ENCODE results near the gene COL18A1.
"Not testable (repeated sequence)": the region's sequence is repeated elsewhere in the genome, so short reads cannot be mapped to it uniquely, and the experiment has no call there.

The COL18A1 gene

DNA sequence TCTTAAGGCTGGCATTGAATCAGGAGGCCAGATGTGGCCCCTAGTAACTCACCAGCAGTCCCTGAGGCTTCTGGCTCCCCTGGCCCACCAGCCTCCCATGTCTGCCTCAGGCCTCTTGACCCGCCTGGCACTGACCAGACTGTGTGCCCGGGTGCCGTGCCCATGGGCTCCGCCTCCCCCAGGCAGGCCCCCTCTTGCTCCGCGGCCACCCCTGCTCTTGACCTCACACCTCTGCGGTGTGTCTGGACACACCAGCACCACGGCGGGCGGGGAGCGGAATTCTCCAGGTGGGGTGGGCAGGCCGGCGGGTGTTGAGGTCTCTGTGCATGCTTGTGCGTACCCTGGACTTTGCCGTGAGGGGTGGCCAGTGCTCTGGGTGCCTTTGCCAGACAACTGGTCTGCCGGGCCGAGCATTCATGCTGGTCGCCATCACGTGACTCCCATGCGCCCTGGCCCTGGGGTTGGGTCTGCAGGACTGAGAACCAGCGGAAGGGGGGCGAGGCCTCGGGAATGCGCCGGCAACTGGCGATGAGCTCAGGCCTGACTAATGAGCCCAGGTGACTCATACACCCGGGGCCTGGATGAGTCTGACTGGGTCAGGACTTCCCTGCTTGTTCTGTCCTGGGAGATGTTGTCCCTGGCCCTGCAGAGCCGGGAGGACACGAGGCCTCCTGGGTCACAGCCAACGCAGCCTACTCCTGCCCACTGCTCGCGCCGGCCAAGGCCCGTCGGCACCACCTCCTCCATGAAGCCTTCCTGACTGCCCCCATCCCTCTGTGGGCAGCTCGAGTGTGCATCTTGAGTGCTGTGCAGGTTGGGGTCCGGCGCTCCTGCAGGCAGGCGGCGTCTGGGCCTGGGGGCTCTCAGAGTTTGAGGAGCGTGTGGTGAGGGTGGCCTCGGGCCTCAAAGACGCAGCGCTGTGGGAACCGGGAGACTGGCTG, 22.6 kb downstream of the COL18A1 start:
- no peak for DNase-seq (ENCODE audit: low read depth in 1 of 2, low spot score in 1 of 2)

DNA sequence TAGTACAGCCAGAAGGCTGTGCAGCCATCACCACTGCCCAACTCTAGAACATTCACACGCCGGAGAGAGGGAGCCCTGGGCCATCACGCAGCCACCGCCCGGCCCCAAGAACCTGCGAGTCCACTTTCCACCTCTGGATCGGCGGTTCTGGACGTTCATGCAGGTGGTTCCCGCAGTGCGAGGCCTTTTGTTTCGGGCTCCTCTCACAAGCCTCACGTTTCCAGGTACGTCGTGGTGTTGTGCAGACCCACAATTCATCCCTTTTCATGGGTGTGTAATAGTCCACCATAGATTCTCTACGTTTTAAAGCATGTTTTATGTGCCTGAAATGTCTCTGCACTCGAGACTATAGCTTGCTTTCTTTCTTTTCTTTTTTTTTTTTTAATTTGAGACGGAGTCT, 23.6 kb downstream of the COL18A1 start:
- no peak for DNase-seq (ENCODE audit: low read depth in 1 of 2, low spot score in 1 of 2)

DNA sequence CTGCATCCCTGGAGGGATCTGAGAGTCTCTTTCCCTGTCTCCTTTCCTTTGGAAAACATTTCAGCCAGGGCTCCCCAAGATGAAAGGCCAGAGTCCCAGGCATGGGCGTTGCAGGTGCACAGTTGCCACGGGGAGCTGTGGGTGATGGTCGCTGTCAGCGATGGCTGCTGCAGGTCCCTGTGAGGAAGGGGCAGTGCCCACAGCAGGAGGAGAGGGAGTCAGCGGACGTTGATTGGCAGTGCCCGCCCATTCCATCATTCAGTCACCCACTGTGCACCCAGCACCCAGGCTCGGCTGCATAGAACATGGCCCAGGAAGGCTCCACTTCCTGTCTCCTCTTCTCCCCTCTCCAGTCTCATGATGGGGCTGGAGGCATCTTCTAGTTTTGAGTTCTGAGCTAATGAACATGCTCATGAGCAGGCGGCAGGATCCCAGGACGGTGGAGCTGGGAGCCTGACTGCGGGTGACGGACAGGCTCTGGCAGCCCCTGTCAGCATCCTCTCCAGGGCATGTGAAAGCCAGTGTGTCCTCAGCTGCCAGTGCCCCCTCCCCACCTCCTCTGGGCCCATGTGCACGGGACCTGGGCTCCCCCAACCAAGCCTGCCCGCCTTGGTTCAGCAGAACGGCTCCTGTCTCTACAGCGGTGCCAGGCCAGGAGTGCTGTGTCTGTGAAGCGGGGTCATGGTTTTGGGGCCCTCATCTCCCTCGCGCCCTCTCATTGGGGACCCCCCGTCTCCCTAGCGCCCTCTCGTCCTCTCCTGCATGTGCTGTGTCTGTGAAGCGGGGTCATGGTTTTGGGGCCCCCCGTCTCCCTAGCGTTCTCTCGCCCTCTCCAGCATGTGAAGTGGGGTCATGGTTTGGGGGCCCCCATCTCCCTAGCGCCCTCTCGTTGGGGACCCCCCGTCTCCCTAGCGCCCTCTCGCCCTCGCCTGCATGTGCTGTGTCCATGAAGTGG, 24.5 kb downstream of the COL18A1 start:
- DNase-seq (ENCODE audit: low read depth in 1 of 2, low spot score in 1 of 2), result no peak

DNA sequence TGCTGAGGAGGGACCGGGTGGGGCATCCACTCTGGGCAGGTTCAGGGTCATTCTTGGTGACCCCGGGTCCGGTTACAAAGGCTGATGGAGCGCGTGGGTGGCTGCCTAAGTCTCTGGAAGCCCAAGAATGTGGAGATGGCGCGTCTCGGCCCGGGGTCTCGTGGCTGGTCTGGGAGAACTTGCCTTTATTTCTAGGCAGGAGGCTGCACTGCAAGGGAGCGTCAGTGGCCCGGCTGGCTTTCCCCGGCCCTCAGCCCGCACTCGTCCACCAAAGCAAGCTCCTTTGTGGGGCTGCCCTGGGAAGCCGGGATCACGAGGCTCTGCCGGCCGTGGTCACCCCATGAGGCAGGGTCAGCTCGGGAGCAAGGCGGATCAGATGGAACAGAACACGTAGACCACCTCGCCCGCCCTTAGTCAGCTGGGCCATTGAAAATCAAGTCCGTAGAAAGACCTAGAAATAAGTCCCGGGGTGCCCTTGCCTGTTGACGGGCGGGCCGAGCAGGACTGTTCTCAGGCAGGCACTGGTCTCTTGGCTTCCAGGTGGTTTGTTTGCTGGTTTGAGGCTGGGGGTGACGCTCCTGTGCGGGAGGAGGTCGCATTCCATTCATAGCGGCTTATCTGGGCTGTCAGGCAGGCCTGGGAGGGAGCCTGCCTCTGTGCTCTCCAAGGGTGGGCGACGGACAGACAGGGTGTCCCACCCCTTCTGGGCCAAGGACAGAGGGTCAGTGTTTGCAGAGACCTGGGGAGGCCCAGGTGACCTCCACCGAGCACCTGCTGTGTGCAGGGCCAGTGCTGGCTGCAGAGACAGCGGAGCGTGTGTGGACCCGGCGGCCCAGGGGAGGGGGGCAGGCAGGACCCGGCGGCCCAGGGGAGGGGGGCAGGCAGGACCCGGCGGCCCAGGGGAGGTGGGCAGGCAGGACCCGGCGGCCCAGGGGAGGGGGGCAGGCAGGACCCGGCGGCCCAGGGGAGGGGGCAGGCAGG, 25.8 kb downstream of the COL18A1 start:
- no peak for DNase-seq (ENCODE audit: low read depth in 1 of 2, low spot score in 1 of 2)

GRCh38 chr21:45431781-45432572, 27.0 kb downstream of the COL18A1 start:
- no peak for DNase-seq (ENCODE audit: low read depth in 1 of 2, low spot score in 1 of 2)

- no peak for DNase-seq (ENCODE audit: low read depth in 1 of 2, low spot score in 1 of 2)
Observed at GRCh38 chr21:45432575-45433255, 27.8 kb downstream of the COL18A1 start.

DNA sequence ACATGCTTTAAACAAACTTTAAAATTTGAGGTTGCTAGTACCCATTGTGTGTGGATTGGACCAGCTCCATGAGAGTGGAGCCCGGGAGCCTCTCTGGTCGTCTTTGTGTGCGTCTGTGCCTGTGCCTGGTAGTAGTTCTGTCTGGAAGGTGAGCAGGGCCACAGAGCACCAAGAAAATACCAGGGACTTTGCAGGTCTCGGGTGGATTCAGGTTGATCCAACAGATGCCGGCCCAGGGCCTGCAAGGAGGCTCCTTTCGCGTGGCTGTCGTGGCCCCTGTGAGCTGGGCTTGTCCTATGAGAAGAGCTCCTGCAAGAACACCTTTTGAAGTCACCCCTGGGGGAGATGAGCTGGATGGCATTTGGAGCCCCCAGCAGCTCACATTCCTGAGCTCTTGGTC, 28.3 kb downstream of the COL18A1 start:
- DNase-seq (ENCODE audit: low read depth in 1 of 2, low spot score in 1 of 2), result no peak

DNA sequence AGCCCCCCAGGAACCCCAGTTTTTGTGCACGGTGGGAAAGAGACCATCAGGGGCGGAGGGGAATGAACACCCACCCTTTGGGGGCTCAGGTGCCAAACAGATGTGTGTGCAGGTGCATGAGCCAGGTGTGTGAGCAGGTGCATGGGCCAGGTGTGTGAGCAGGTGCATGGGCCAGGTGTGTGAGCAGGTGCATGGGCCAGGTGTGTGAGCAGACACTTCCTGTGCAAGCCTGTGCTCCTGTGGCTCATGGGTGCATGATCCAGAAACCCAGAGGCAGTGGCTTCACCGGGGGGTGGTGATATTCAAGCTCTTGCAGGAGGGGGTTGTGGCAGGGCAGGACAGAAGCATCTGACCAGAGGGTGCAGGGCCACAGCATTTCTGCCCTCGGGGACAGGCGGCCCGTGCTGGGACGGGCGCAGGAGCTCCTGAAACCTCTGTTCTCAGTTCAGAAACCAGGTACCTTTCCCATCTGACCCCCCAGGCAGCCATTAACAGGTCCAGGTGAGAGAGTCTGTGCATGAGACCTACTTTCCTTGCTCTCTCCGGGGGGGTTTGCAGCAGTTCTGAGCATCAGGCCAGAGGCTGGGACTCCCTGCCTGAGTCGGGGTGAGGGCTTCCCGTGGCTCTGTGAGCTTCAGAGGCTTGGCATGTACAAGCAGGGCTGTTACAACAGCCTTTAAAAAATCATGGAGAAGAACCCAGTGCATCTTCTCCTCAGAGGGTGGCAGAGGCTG, 29.1 kb downstream of the COL18A1 start:
- DNase-seq (ENCODE audit: low read depth in 1 of 2, low spot score in 1 of 2), result no peak

DNA sequence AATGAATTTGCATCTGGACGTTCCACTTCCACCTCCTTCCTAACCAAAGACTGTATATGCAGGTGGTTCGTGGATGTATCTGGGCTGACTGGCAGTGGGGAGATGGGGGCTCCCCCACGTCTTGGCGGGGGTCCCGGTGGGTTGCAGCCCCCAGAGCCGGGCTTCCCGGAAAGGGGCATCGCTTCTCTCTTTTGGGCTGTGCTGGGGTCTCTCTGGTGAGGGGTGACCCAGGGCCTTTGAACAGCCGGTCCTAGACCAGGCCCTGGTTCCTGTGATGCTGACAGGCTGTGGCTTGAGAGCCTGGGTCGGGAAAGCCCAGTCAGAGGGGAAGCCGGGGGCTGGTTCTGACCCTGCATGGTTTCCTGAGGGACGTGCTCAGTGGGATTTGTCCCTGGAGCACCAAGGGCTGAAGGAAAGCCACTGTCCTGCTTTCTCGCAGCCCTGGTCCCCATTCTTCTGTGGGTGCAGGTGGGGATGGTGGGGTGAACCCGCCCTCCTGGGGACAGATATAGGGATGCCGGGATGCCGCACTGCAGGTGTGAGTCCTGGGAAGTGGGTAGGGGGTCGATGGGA, 29.8 kb downstream of the COL18A1 start:
- DNase-seq (ENCODE audit: low read depth in 1 of 2, low spot score in 1 of 2), result no peak

DNA sequence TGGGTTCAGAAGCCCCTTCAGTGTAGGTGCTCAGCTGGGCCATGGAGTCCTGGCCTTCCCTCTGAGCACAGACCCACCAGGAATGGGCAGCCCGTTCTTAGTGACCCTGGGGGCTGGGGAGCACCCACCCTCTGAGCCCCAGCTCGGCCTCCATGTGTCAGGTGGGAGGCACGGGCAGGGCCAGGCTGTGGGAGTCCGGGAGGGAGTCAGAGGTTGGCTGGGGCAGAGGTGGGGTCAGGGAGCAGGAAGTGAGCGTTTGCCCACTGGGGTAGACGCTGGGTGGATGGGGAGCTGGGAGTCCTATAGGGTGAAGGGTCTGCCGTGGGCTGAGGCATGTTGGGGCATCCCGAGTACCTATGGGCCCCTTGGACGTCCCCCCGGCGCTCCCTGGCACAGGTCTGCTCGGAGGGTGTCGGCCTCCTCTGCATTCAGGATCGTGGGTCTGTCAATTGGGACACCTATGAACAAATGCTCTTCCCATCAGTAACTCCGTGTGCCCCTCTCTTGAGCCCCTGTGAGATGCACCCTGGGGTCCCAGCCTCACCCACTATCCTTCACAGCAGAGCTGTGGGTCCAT, 30.5 kb downstream of the COL18A1 start:
- DNase-seq (ENCODE audit: low read depth in 1 of 2, low spot score in 1 of 2), result no peak

DNA sequence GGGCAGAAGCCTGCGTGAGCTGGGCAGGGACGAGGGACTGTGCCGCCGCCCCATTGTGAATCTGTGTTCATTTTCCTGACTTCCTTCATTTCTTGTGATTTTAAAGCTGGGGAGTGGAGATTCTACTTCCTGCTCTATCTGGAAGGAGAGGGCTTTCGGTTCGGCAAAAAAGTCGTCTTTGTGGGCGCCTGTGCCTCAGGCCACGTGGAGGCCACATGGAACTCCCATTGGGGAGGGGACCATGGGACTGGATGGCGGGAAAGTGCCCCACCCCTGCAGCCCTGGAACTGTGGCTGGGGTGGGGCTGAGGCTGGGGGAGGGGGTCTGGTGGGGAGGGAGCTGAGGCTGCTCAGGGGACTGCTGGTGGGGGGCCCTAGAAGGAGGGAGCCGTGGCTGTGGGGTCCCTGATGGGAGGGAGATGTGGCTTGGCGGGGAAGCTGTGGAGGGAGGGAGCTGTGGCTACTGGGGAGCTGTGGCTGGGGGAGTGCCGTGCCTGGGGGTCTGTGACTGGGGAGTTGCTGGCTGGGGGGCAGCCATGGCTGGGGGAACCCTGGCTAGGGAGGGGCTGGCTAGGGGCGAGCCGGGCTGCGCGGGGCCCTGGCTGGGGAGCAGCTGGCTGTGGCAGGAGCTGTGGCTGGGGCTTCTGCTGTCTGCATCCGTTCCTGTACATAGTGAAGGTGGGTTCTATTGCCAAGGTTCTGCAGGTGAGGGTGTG, 31.5 kb downstream of the COL18A1 start:
- DNase-seq (ENCODE audit: low read depth in 1 of 2, low spot score in 1 of 2), result no peak

GRCh38 chr21:45437844-45438243, 32.9 kb downstream of the COL18A1 start:
- not testable (repeated sequence) for DNase-seq (ENCODE audit: low read depth in 1 of 2, low spot score in 1 of 2)

- no peak for DNase-seq (ENCODE audit: low read depth in 1 of 2, low spot score in 1 of 2)
Observed at GRCh38 chr21:45438391-45439145, 33.6 kb downstream of the COL18A1 start.

DNA sequence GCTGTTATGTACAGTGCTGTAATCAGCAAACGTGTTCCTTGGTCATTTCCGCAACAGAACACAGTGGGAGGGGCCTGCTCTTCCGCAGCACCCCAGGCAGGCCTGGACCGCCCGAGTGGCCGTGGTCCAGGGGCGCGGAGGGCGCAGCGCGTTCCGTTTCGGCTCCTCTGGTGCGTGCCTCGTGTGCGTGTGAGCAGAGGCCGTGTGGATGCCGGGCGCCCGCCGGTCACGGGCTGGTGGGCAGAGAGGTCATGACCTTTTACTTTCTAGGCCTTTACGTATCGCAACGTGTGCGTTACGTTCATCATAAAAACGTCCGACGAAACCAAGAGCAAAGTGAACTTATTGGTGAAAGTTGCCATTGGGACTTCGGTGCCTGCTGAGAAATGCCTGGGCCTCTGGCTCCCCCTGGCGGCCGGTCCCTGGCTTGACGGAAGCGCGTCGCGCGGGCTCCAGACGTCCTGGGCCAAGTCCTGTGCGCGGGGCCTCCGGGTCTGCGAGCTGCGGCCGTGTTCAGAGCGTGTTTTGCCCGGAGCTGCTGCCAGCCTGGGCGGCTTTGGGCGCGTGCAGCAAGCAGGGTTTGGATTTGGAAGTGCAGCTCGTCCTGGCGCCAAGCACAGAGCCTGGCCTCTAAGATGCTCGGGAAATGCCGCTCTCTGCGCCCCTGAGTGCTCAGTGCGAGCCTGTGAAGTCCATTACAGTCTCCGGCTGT, 34.4 kb downstream of the COL18A1 start:
- DNase-seq (ENCODE audit: low read depth in 1 of 2, low spot score in 1 of 2), result peak; percentile 74 to 83

- no peak for DNase-seq (ENCODE audit: low read depth in 1 of 2, low spot score in 1 of 2)
Observed at GRCh38 chr21:45439901-45440461, 35.0 kb downstream of the COL18A1 start.

All from stimulated activated CD4-positive, alpha-beta T cell treated with anti-CD3 and anti-CD28 coated beads, Interleukin-15, amount 100 ng/mL, for 1 hour (primary cell).